IMR-90 (cell line): ENCODE data around the gene NUAK1. TPM values are rescaled to one million over a fixed set of nuclear protein-coding genes. Genes with fewer than 3 reads are reported as not detected.
A peak's percentile ranks its signal among the peaks of the same experiment; 100 is the strongest.

Experiments
- ATAC-seq: fragments of 200-7000 bp; cut with Tn5 transposase; 2 replicates; pipeline ENCODE4 v1.9.1; 2020; ENCODE audit warnings: low read depth, mild to moderate bottlenecking, moderate library complexity
- BruUV-seq: library from RNA; stranded (reverse); fragments of 400-500 nt; replicated peaks from 2 replicates; lab custom pipeline; 2021; lab: Mats Ljungman, UMichigan
- CTCF ChIA-PET: fragments of 300-600 bp; formaldehyde crosslinking; extraction: SDS; loops from one replicate; lab custom pipeline; 2021; ENCODE audit warnings: antibody characterized with exemption; lab: Yijun Ruan, JAX
- POLR2A ChIA-PET: fragments of 300-600 bp; sonication (Branson Sonifier 250); formaldehyde crosslinking; loops from one replicate; lab custom pipeline; 2022; ENCODE audit warnings: antibody characterized with exemption; ENCODE audit not compliant: unreplicated experiment; lab: Charles Lee
- DNase-seq: peaks from one replicate; pipeline ENCODE4 v3.0.0; 2013
- H2AFZ ChIP-seq: replicated peaks from 2 replicates; pipeline ENCODE3; 2013; ENCODE audit warnings: low read length, mild to moderate bottlenecking; ENCODE audit not compliant: poor library complexity
- H2AK5ac ChIP-seq: 2 replicates; pipeline ENCODE4 v1.6.1; 2013; ENCODE audit warnings: low read depth, low read length, inconsistent platforms
- H2AK9ac ChIP-seq: replicated peaks from 2 replicates; pipeline ENCODE3; 2013; ENCODE audit warnings: mild to moderate bottlenecking, low read depth, low read length, moderate library complexity; ENCODE audit not compliant: poor library complexity
- H2BK120ac ChIP-seq: 2 replicates; pipeline ENCODE4 v1.6.1; 2013; ENCODE audit warnings: low read depth, low read length, inconsistent platforms
- H2BK15ac ChIP-seq: 3 replicates; pipeline ENCODE4 v1.6.1; 2013; ENCODE audit warnings: low read depth, low read length, inconsistent platforms
- H2BK20ac ChIP-seq: 2 replicates; pipeline ENCODE4 v1.6.1; 2013; ENCODE audit warnings: low read depth, mild to moderate bottlenecking, inconsistent platforms, low read length, moderate library complexity
- H2BK5ac ChIP-seq: 2 replicates; pipeline ENCODE4 v1.6.1; 2013; ENCODE audit warnings: mild to moderate bottlenecking, low read depth, low read length, inconsistent platforms; ENCODE audit not compliant: poor library complexity, severe bottlenecking
- H3K14ac ChIP-seq: replicated peaks from 2 replicates; pipeline ENCODE4 v1.6.1; 2013; ENCODE audit warnings: low read depth, low read length, inconsistent platforms
- H3K18ac ChIP-seq: 2 replicates; pipeline ENCODE4 v1.6.1; 2013; ENCODE audit warnings: low read depth, low read length, control low read depth
- H3K23ac ChIP-seq: 2 replicates; pipeline ENCODE4 v1.6.1; 2013; ENCODE audit warnings: low read depth, low read length, inconsistent platforms
- H3K27ac ChIP-seq: 2 replicates; pipeline ENCODE4 v1.5.1; 2013; ENCODE audit warnings: mild to moderate bottlenecking, control low read depth, low read length; ENCODE audit not compliant: insufficient read depth
- H3K27me3 ChIP-seq: 2 replicates; pipeline ENCODE4 v1.6.1; 2013; ENCODE audit warnings: low read length; ENCODE audit not compliant: control insufficient read depth, insufficient read depth
- H3K36me3 ChIP-seq: 2 replicates; pipeline ENCODE4 v1.6.1; 2013; ENCODE audit warnings: low read length, mixed read lengths; ENCODE audit not compliant: control insufficient read depth, insufficient read depth
- H3K4ac ChIP-seq: 2 replicates; pipeline ENCODE4 v1.6.1; 2013; ENCODE audit warnings: low read depth, low read length, inconsistent platforms
- H3K4me1 ChIP-seq: 2 replicates; pipeline ENCODE4 v1.6.1; 2013; ENCODE audit warnings: low read length, mixed read lengths; ENCODE audit not compliant: control insufficient read depth, insufficient read depth
- H3K4me2 ChIP-seq: 2 replicates; pipeline ENCODE4 v1.6.1; 2013; ENCODE audit warnings: low read depth, mild to moderate bottlenecking, control low read depth, low read length, moderate library complexity
- H3K4me3 ChIP-seq: 2 replicates; pipeline ENCODE4 v1.5.1; 2013; ENCODE audit warnings: low read depth, mild to moderate bottlenecking, control low read depth, low read length, moderate library complexity; ENCODE audit not compliant: insufficient read depth
- H3K56ac ChIP-seq: 2 replicates; pipeline ENCODE4 v1.6.1; 2013; ENCODE audit warnings: low read length, inconsistent platforms; ENCODE audit not compliant: insufficient read depth; ENCODE audit errors: extremely low read depth
- H3K79me1 ChIP-seq, 2 experiments: 2 replicates each; pipeline ENCODE4 v1.6.1; 2013; ENCODE audit warnings: low read length in 2 of 2, inconsistent platforms in 1 of 2, low read depth in 1 of 2
- H3K9ac ChIP-seq: 2 replicates; pipeline ENCODE4 v1.6.1; 2013; ENCODE audit warnings: low read depth, low read length, control low read depth
- H3K9me1 ChIP-seq: 2 replicates; pipeline ENCODE4 v1.6.1; 2013; ENCODE audit warnings: low read length, inconsistent platforms; ENCODE audit not compliant: insufficient read depth
- H3K9me3 ChIP-seq: 2 replicates; pipeline ENCODE4 v1.6.1; 2013; ENCODE audit warnings: low read length; ENCODE audit not compliant: control insufficient read depth, insufficient read depth
- H4K20me1 ChIP-seq: 2 replicates; pipeline ENCODE4 v1.6.1; 2013; ENCODE audit warnings: low read length, inconsistent platforms; ENCODE audit not compliant: insufficient read depth
- H4K5ac ChIP-seq: 2 replicates; pipeline ENCODE4 v1.6.1; 2013; ENCODE audit warnings: mild to moderate bottlenecking, low read depth, low read length, control low read depth
- H4K8ac ChIP-seq, 2 experiments: 2 replicates each; pipeline ENCODE4 v1.6.1; 2013; ENCODE audit warnings: low read depth in 2 of 2, low read length in 2 of 2, control low read depth in 1 of 2, inconsistent platforms in 1 of 2
- H4K91ac ChIP-seq: 2 replicates; pipeline ENCODE4 v1.6.1; 2013; ENCODE audit warnings: low read depth, low read length, inconsistent platforms; ENCODE audit not compliant: insufficient read depth
- BHLHE40 ChIP-seq: fragments of 150-350 bp; IDR thresholded peaks from 2 replicates; pipeline ENCODE4 v1.6.1; 2016; ENCODE audit warnings: mild to moderate bottlenecking, low read depth, low read length
- FOS ChIP-seq: fragments of 150-350 bp; IDR thresholded peaks from 2 replicates; pipeline ENCODE4 v1.6.1; 2016; ENCODE audit warnings: low read depth, low read length
- MAFK ChIP-seq: IDR thresholded peaks from 2 replicates; pipeline ENCODE4 v1.6.1; 2012; ENCODE audit warnings: low read depth, low read length, improper control_type of control experiment
- NFE2L2 ChIP-seq: fragments of 150-350 bp; IDR thresholded peaks from 2 replicates; pipeline ENCODE4 v1.6.1; 2016; ENCODE audit warnings: low read depth, mild to moderate bottlenecking, low read length
- POLR2A ChIP-seq: IDR thresholded peaks from 2 replicates; pipeline ENCODE4 v1.6.1; 2012; ENCODE audit warnings: mild to moderate bottlenecking, low read depth, low read length
- RAD21 ChIP-seq: IDR thresholded peaks from 2 replicates; pipeline ENCODE4 v1.6.1; 2012; ENCODE audit warnings: low read length, improper control_type of control experiment
- WGBS, 2 experiments: methylation state at CpG; one replicate each; pipeline versions ENCODE4 v1.1.5 to v1.1.7; 2013; ENCODE audit warnings: missing lambda C conversion rate in 2 of 2; ENCODE audit not compliant: insufficient read length in 1 of 2; ENCODE audit errors: extremely low coverage in 2 of 2; 5-methylcytosine and 5-hydroxymethylcytosine counted together
- dilution Hi-C: fragments of 300-500 bp; cut with HindIII; formaldehyde crosslinking; loops from one replicate; pipeline ENCODE4 v1.14.3; 2018; ENCODE audit warnings: low sequenced_read_pairs; ENCODE audit not compliant: unreplicated experiment
- in situ Hi-C: fragments of 300-500 bp; cut with MboI; formaldehyde crosslinking; loops from 3 replicates; pipeline ENCODE4 v1.14.3; 2019; ENCODE audit warnings: low sequenced_read_pairs, inconsistent platforms, mixed read lengths
- intact Hi-C: fragments of 100-400 bp; cut with micrococcal nuclease; formaldehyde crosslinking; loops from 2 replicates; pipeline ENCODE4 v1.10.0; 2022
- polyA plus RNA-seq, 3 experiments: library from polyadenylated mRNA; depleted of rRNA; stranded (reverse); fragments of >200 nt; gene quantifications; 2 replicates each; pipeline ENCODE4 v1.2.3, GENCODE V29; 2012; ENCODE audit warnings: low replicate concordance in 1 of 3
- total RNA-seq: library from RNA; depleted of rRNA; stranded (reverse); fragments of >200 nt; gene quantifications from 2 replicates; pipeline ENCODE4 v1.2.3, GENCODE V29; 2012

The NUAK1 gene
- total and polyA plus RNA-seq, 2 of the 4 experiments (the other 2 are of a cell fraction) = 4.8 to 8.8 TPM

DNA sequence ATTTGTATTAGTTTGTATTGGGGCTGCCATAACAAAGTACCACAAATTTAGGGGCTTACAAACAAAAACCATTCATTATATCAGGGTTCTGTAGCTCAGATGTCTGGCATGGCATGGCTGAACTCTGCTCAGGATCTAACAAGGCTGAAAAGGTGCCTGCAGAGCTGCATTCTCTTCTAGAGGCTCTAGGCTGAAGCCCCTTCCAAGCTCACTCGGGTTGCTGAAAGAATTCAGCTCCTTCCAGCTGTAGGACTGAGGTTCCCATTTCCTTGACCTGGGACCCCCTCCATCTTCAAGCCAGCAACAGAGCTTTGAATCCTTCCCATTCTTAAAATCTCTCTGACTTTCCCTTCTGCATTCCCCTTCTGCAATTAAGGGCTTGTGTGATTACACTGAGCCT lies 90.7 kb downstream of the NUAK1 start:
- no peaks in the 10 kb centered on the region for H3K4me1 ChIP-seq
- no peak for TF ChIP-seq FOS
- no peak for TF ChIP-seq BHLHE40
- no peak for TF ChIP-seq NFE2L2
- TF ChIP-seq RAD21 = no peak
- no peak for TF ChIP-seq MAFK
- no peak for TF ChIP-seq POLR2A
- no TSS peak for BruUV-seq
- peaks cover 3% of the 10 kb centered on the region for H3K9me1 ChIP-seq
- no peak overlapping the region for H3K23ac ChIP-seq
- no peaks in the 10 kb centered on the region for H3K36me3 ChIP-seq
- no peak overlapping the region for H3K9ac ChIP-seq
- H3K4me2 ChIP-seq = no peak overlapping the region
- no CpG with 5 or more reads among the region's 1 CpG for WGBS, 2 experiments
- H4K91ac ChIP-seq = no peak overlapping the region
- no peak overlapping the region for H3K56ac ChIP-seq
- no peak overlapping the region for H2BK5ac ChIP-seq
- ATAC-seq = no peak
- CTCF ChIA-PET = no interaction called here
- no peak for DNase-seq
- no peak overlapping the region for H3K14ac ChIP-seq
- dilution Hi-C loops = no loop called here
- no peaks in the 10 kb centered on the region for H3K9me3 ChIP-seq
- H2AK5ac ChIP-seq = no peak overlapping the region
- H2BK20ac ChIP-seq = no peak overlapping the region
- H4K20me1 ChIP-seq = no peaks in the 10 kb centered on the region
- POLR2A ChIA-PET = no interaction called here
- no peak overlapping the region for H4K5ac ChIP-seq
- no peak overlapping the region for H3K18ac ChIP-seq
- no peak overlapping the region for H3K27ac ChIP-seq
- H2AFZ ChIP-seq = no peak overlapping the region
- intact Hi-C loops = no loop called here
- H4K8ac ChIP-seq = no peak overlapping the region
- H3K27me3 ChIP-seq = no peaks in the 10 kb centered on the region
- H3K79me1 ChIP-seq = no peaks in the 10 kb centered on the region
- H2BK120ac ChIP-seq = no peak overlapping the region
- no peak overlapping the region for H2BK15ac ChIP-seq
- in situ Hi-C loops = no loop called here
- H3K4ac ChIP-seq = no peak overlapping the region
- H3K4me3 ChIP-seq = no peak overlapping the region
- peak overlapping the region; percentile 75 for H2AK9ac ChIP-seq
